Transverse colon (tissue), 3 donors: ENCODE data around the gene MATR3.

Experiments
- EP300 ChIP-seq: sonication (generic); formaldehyde crosslinking; IDR thresholded peaks from one replicate; pipeline ENCODE4 v1.6.1; 2017; ENCODE audit warnings: antibody characterized with exemption, low read depth
- POLR2A ChIP-seq: fragments of 450-650 bp; IDR thresholded peaks from one replicate; pipeline ENCODE4 v1.6.1; 2016; ENCODE audit warnings: antibody characterized with exemption, mild to moderate bottlenecking, moderate library complexity
- TF ChIP-seq, protein P1 (sequence below), 5 experiments: fragments of 200-600 bp in 3 of 5; fragments of 450-650 bp in 2 of 5; sonication (generic) in 3 of 5; IDR thresholded peaks; 1 replicate in 2 of 5; 2 replicates in 3 of 5; pipeline ENCODE4 v1.5.1; 2016 to 2017; ENCODE audit warnings: antibody characterized with exemption in 5 of 5, inconsistent platforms in 3 of 5, mild to moderate bottlenecking in 2 of 5, moderate library complexity in 1 of 5

DNA sequence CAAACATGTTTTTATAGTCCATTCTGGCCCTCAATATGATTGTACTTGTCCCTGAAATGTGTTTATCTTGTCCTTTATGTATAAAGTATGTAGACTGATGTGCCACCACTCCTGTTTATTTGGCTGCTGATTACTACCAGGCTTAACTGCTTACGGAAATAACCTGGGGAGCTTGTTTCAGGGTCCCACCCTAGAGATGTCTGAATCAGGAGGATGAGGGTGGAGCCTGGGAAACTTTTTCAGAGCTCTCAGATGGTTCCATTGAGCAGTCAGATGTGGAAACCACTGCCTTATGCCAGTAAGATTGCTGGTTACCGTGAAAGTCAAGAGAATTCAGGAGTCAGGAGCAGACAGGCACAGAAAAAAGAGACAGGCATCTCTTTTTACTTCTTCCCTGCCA is 70.4 kb downstream of the MATR3 start:
- TF ChIP-seq, protein P1, sequence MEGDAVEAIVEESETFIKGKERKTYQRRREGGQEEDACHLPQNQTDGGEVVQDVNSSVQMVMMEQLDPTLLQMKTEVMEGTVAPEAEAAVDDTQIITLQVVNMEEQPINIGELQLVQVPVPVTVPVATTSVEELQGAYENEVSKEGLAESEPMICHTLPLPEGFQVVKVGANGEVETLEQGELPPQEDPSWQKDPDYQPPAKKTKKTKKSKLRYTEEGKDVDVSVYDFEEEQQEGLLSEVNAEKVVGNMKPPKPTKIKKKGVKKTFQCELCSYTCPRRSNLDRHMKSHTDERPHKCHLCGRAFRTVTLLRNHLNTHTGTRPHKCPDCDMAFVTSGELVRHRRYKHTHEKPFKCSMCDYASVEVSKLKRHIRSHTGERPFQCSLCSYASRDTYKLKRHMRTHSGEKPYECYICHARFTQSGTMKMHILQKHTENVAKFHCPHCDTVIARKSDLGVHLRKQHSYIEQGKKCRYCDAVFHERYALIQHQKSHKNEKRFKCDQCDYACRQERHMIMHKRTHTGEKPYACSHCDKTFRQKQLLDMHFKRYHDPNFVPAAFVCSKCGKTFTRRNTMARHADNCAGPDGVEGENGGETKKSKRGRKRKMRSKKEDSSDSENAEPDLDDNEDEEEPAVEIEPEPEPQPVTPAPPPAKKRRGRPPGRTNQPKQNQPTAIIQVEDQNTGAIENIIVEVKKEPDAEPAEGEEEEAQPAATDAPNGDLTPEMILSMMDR (IDR thresholded peaks at IDR 0.05), result no peak
- TF ChIP-seq POLR2A, result no peak
- TF ChIP-seq EP300, result no peak
